HG03442 (cell line): ENCODE data around the gene POPDC3.

Source experiments
- ATAC-seq: cut with Tn5 transposase; IDR thresholded peaks from one replicate; pipeline ENCODE4 v1.9.1; 2021; ENCODE audit warnings: mild to moderate bottlenecking, moderate library complexity; ENCODE audit not compliant: unreplicated experiment

The POPDC3 gene

GRCh38 chr6:105153676-105154075 lies 26.1 kb downstream of the POPDC3 start:
- no peak for ATAC-seq

- ATAC-seq, result no peak
These were observed 26.9 kb downstream of the POPDC3 start for GRCh38 chr6:105152880-105153279.

- ATAC-seq, result no peak
These were observed 28.2 kb downstream of the POPDC3 start for GRCh38 chr6:105151644-105152043.

GRCh38 chr6:105138141-105138540 lies 41.7 kb downstream of the POPDC3 start:
- ATAC-seq, result no peak

GRCh38 chr6:105137388-105137787 lies 42.4 kb downstream of the POPDC3 start:
- ATAC-seq, result no peak

- ATAC-seq, result peak; percentile 42
These were observed 43.1 kb downstream of the POPDC3 start for GRCh38 chr6:105136431-105137350.

- no peak for ATAC-seq
These were observed 43.8 kb downstream of the POPDC3 start for GRCh38 chr6:105135907-105136430.

- no peak for ATAC-seq
These were observed 44.8 kb downstream of the POPDC3 start for GRCh38 chr6:105135056-105135455.

- no peak for ATAC-seq
These were observed 57.1 kb downstream of the POPDC3 start for GRCh38 chr6:105122717-105123116.

GRCh38 chr6:105121981-105122380 lies 57.8 kb downstream of the POPDC3 start:
- no peak for ATAC-seq

GRCh38 chr6:105120570-105120969 lies 59.2 kb downstream of the POPDC3 start:
- ATAC-seq, result no peak

GRCh38 chr6:105116150-105116549 lies 63.7 kb downstream of the POPDC3 start:
- no peak for ATAC-seq

GRCh38 chr6:105113422-105113821 lies 66.4 kb downstream of the POPDC3 start:
- ATAC-seq, result no peak

GRCh38 chr6:105112577-105112976 lies 67.2 kb downstream of the POPDC3 start:
- ATAC-seq, result no peak

GRCh38 chr6:105111871-105112270 lies 67.9 kb downstream of the POPDC3 start:
- no peak for ATAC-seq

- ATAC-seq, result no peak
These were observed 68.7 kb downstream of the POPDC3 start for GRCh38 chr6:105111105-105111504.

GRCh38 chr6:105109955-105110895 lies 69.6 kb downstream of the POPDC3 start:
- ATAC-seq, result no peak

- ATAC-seq, result no peak
These were observed 71.1 kb downstream of the POPDC3 start for GRCh38 chr6:105108631-105109262.
